SK-N-SH (cell line): ENCODE data around the gene HBP1.

Experiments used
- CTCF ChIP-seq: fragments of 200-600 bp; sonication (generic); IDR thresholded peaks from 2 replicates; pipeline ENCODE4 v1.6.1; 2017; ENCODE audit warnings: antibody characterized with exemption, mild to moderate bottlenecking, moderate library complexity
- EZH2phosphoT487 ChIP-seq: fragments of 200-600 bp; sonication (generic); IDR thresholded peaks from 2 replicates; pipeline ENCODE4 v1.6.1; 2017; ENCODE audit warnings: low read depth, mixed run types, mild to moderate bottlenecking, antibody characterized with exemption, moderate library complexity, borderline replicate concordance
- MXI1 ChIP-seq: IDR thresholded peaks from 2 replicates; pipeline ENCODE4 v1.6.1; 2012; ENCODE audit warnings: mild to moderate bottlenecking, low read depth, low read length, improper control_type of control experiment
- PBX3 ChIP-seq: IDR thresholded peaks from 2 replicates; pipeline ENCODE4; 2012
- POLR2AphosphoS5 ChIP-seq: IDR thresholded peaks from 2 replicates; pipeline ENCODE4 v1.6.1; 2012; ENCODE audit warnings: low read depth, low read length
- RAD21 ChIP-seq: IDR thresholded peaks from 2 replicates; pipeline ENCODE4 v1.6.1; 2012; ENCODE audit warnings: mild to moderate bottlenecking, low read length
- USF1 ChIP-seq: IDR thresholded peaks from 2 replicates; pipeline ENCODE4 v1.4.0; 2012; ENCODE audit warnings: low read depth, borderline replicate concordance
- USF2 ChIP-seq: fragments of 150-350 bp; IDR thresholded peaks from 2 replicates; pipeline ENCODE4 v1.6.1; 2017; ENCODE audit warnings: antibody characterized with exemption, low read length, low read depth, borderline replicate concordance

GRCh38 chr7:107179326-107180164 is 10.7 kb downstream of the HBP1 start:
- no peak for TF ChIP-seq POLR2AphosphoS5
- TF ChIP-seq MXI1 = no peak
- TF ChIP-seq CTCF = no peak
- no peak for TF ChIP-seq RAD21
- peak; percentile 50 for TF ChIP-seq PBX3
- TF ChIP-seq EZH2phosphoT487 = no peak
- TF ChIP-seq USF1 = no peak
- no peak for TF ChIP-seq USF2
